ENCODE data around the gene FBXL19. TPM values are rescaled to one million over a fixed set of nuclear protein-coding genes. Genes with fewer than 3 reads are reported as not detected.

FBXL19 gene
- total RNA-seq, 1 experiment from 2014 or later, result 84.3 TPM

GRCh38 chr16:30950516-30951065, 27.2 kb downstream of the FBXL19 start (continued):
- no peak for TF ChIP-seq ATF6 (CRISPR knock-in tag; IDR thresholded peaks at IDR 0.05)
- TF ChIP-seq ZBTB43 (CRISPR knock-in tag; IDR thresholded peaks at IDR 0.05), result no peak
- TF ChIP-seq FOXK1 (CRISPR knock-in tag; IDR thresholded peaks at IDR 0.05), result no peak

- no peak for DNase-seq (ENCODE audit: low spot score)
These were observed 27.8 kb downstream of the FBXL19 start for GRCh38 chr16:30951193-30951592.

GRCh38 chr16:30951750-30952149, 28.4 kb downstream of the FBXL19 start:
- CTCF ChIA-PET, result interaction anchor here (2.4 kb wide), 1 partner anchor 146 kb away, joined by 6 read pairs; no protein-coding TSS in a partner anchor
- peaks cover 21% of the 10 kb centered on the region for H3K4me1 Mint-ChIP-seq
- ATAC-seq (no peak), DNase-seq (ENCODE audit: low spot score) (no peak)
- POLR2A ChIA-PET, result no interaction called here
- H3K27ac Mint-ChIP-seq, result no peak overlapping the region
- H3K9me3 Mint-ChIP-seq, result no peaks in the 10 kb centered on the region
- H3K36me3 Mint-ChIP-seq, result no peaks in the 10 kb centered on the region
- peaks cover 3% of the 10 kb centered on the region; the same call in 1 of the 2 replicates for H3K27me3 Mint-ChIP-seq (ENCODE audit: low read depth)
- no peak overlapping the region for H3K4me3 Mint-ChIP-seq
- TF ChIP-seq ZNF396 (CRISPR knock-in tag; IDR thresholded peaks at IDR 0.05; ENCODE audit: borderline replicate concordance), result no peak
- no peak for TF ChIP-seq JAZF1 (CRISPR knock-in tag; IDR thresholded peaks at IDR 0.05)
- TF ChIP-seq ZNF138 (CRISPR knock-in tag; conservative IDR thresholded peaks at IDR 0.05), result no peak
- no peak for TF ChIP-seq ATF1 (CRISPR knock-in tag; IDR thresholded peaks at IDR 0.05)
- TF ChIP-seq NR3C1 (CRISPR knock-in tag; conservative IDR thresholded peaks at IDR 0.05; ENCODE audit: low read depth), result no peak
- TF ChIP-seq ZNF219 (CRISPR knock-in tag; IDR thresholded peaks at IDR 0.05; ENCODE audit: borderline replicate concordance), result no peak
- no peak for TF ChIP-seq ZNF317 (CRISPR knock-in tag; IDR thresholded peaks at IDR 0.05; ENCODE audit: borderline replicate concordance, low read depth)
- TF ChIP-seq E2F1 (CRISPR knock-in tag; IDR thresholded peaks at IDR 0.05), result no peak
- TF ChIP-seq GABPB1 (CRISPR knock-in tag; IDR thresholded peaks at IDR 0.05), result no peak
- no peak for TF ChIP-seq AFF4 (CRISPR knock-in tag; IDR thresholded peaks at IDR 0.05; ENCODE audit: borderline replicate concordance)
- no peak for TF ChIP-seq TCF7 (CRISPR knock-in tag; IDR thresholded peaks at IDR 0.05; ENCODE audit: low read depth)
- TF ChIP-seq GRHL2 (CRISPR knock-in tag; IDR thresholded peaks at IDR 0.05; ENCODE audit: insufficient replicate concordance, severe bottlenecking), result no peak
- no peak for TF ChIP-seq HMGA2 (CRISPR knock-in tag; IDR thresholded peaks at IDR 0.05)

More at GRCh38 chr16:30951193-30951592, 27.8 kb downstream of the FBXL19 start:
- Mint-ChIP-seq H3K36me3 (no peaks in the 10 kb centered on the region), H3K9me3 (no peaks in the 10 kb centered on the region), H3K27me3 (ENCODE audit: low read depth) (peaks cover under 1% of the 10 kb centered on the region; the same call in 1 of the 2 replicates), H3K27ac (no peak overlapping the region), H3K4me3 (no peak overlapping the region), H3K4me1 (peaks cover 25% of the 10 kb centered on the region)
- ChIA-PET CTCF (interaction anchor here (1.1 kb wide), 1 partner anchor 34 kb away, joined by 4 read pairs; the partner anchor contains the start of gene HSD3B7), POLR2A (no interaction called here)
- TF ChIP-seq RELA (CRISPR knock-in tag; IDR thresholded peaks at IDR 0.05; ENCODE audit: borderline replicate concordance) (no peak), ZNF263 (CRISPR knock-in tag; IDR thresholded peaks at IDR 0.05; ENCODE audit: low read depth) (no peak), CTCF (IDR thresholded peaks at IDR 0.05) (no peak), MAX (CRISPR knock-in tag; IDR thresholded peaks at IDR 0.05) (no peak), PRRX2 (CRISPR knock-in tag; IDR thresholded peaks at IDR 0.05) (no peak), GRHL2 (CRISPR knock-in tag; IDR thresholded peaks at IDR 0.05; ENCODE audit: insufficient replicate concordance, severe bottlenecking) (no peak)
- ATAC-seq, result no peak

Data from WTC11 (cell line).